ENCODE results near the gene ANKRD17.

DNA sequence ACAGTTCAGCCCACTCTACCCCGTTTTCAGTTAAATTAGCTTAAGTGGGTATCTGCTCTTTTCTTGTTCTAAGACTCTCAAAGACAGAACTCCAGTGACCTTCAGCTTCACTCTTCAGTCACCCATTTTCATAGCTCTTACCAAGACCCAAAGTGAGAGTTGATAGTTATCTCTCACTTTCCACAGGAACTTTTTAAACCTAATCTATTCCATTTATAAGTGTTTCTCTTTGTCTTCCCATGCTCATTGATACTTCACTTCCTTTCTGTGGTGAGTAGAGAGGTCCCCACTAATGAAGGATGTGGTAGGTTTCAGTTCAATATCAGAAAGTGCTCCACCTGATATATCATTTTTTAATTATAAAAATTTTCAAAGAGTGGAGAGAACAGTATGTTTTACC is 222.5 kb downstream of the ANKRD17 start:
- TF ChIP-seq SMC3 (conservative IDR thresholded peaks at IDR 0.05; ENCODE audit: poor library complexity) (no peak), CTCF (IDR thresholded peaks at IDR 0.05; ENCODE audit: poor library complexity, severe bottlenecking) (no peak), POLR2AphosphoS5 (IDR thresholded peaks at IDR 0.05) (no peak), EP300 (conservative IDR thresholded peaks at IDR 0.05; ENCODE audit: poor library complexity, severe bottlenecking) (no peak), EZH2 (IDR thresholded peaks at IDR 0.05; ENCODE audit: borderline replicate concordance, insufficient read depth, low read length, poor library complexity, severe bottlenecking) (no peak)
